Esophagus squamous epithelium (tissue), 4 donors: ENCODE results near the gene CTU1.

Source experiments
- POLR2A ChIP-seq, 4 donors: fragments of 450-650 bp; IDR thresholded peaks; one replicate each; pipeline ENCODE4 v1.6.1; 2017; ENCODE audit warnings: antibody characterized with exemption in 4 of 4, mild to moderate bottlenecking in 4 of 4, moderate library complexity in 3 of 4
- TF ChIP-seq, protein P1 (sequence below), 6 experiments: fragments of 450-650 bp in 4 of 6; fragments of 200-600 bp in 2 of 6; sonication (generic) in 2 of 6; IDR thresholded peaks; one replicate each; pipeline ENCODE4 v1.5.1; 2016 to 2019; ENCODE audit warnings: antibody characterized with exemption in 6 of 6, mild to moderate bottlenecking in 4 of 6, moderate library complexity in 4 of 6

GRCh38 chr19:51144482-51145045, 36.4 kb upstream of the CTU1 start:
- TF ChIP-seq, protein P1, sequence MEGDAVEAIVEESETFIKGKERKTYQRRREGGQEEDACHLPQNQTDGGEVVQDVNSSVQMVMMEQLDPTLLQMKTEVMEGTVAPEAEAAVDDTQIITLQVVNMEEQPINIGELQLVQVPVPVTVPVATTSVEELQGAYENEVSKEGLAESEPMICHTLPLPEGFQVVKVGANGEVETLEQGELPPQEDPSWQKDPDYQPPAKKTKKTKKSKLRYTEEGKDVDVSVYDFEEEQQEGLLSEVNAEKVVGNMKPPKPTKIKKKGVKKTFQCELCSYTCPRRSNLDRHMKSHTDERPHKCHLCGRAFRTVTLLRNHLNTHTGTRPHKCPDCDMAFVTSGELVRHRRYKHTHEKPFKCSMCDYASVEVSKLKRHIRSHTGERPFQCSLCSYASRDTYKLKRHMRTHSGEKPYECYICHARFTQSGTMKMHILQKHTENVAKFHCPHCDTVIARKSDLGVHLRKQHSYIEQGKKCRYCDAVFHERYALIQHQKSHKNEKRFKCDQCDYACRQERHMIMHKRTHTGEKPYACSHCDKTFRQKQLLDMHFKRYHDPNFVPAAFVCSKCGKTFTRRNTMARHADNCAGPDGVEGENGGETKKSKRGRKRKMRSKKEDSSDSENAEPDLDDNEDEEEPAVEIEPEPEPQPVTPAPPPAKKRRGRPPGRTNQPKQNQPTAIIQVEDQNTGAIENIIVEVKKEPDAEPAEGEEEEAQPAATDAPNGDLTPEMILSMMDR (IDR thresholded peaks at IDR 0.05) = no peak
- TF ChIP-seq POLR2A (IDR thresholded peaks at IDR 0.05) = no peak
